Measurements from ENCODE around the gene CCDC91.

DNA sequence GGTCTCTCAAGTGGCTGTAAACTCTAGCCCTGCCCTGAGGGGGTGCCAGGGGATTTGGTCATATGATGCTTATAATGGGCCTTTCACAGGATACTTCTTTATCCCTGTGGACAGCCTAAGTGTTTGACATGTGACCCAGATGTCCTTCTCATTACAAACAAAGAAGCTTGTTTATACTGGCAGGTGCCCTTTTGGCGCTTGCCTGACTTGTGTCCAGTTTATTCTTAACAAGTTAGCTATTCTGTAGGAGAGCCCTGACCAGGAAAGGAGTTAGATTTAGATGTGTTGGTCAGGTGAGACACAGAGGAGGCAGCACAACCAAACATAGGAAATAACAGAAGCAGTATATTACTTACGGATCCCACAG, 51.9 kb downstream of the CCDC91 start:
- TF ChIP-seq POLR2A (IDR thresholded peaks at IDR 0.05; ENCODE audit: low read depth, low read length) (no peak), POLR2AphosphoS5 (IDR thresholded peaks at IDR 0.05; ENCODE audit: low read depth, low read length) (no peak), TAF1 (IDR thresholded peaks at IDR 0.05; ENCODE audit: borderline replicate concordance, low read depth, low read length) (no peak)
